Measurements from ENCODE around the gene NME3.

- no peak for TF ChIP-seq CTCF (conservative IDR thresholded peaks at IDR 0.05 in 1 of 2, IDR thresholded peaks at IDR 0.05 in 1 of 2; ENCODE audit: low read depth in 1 of 2, low read length in 2 of 2)
- TF ChIP-seq EZH2 (IDR thresholded peaks at IDR 0.05; ENCODE audit: low read length, missing control alignments), result no peak
These were observed 40.3 kb downstream of the NME3 start for GRCh38 chr16:1731073-1731472.
